Endodermal cell (in vitro differentiated cells): ENCODE results near the gene SNRNP35. TPM values are rescaled to one million over a fixed set of nuclear protein-coding genes. Genes with fewer than 3 reads are reported as not detected.
"Not testable (repeated sequence)": the region's sequence is repeated elsewhere in the genome, so short reads cannot be mapped to it uniquely, and the experiment has no call there.

Experiments used
- DNase-seq: peaks from one replicate; pipeline ENCODE4 v3.0.0-alpha.2; 2017
- H3K27ac ChIP-seq: 2 replicates; pipeline ENCODE4 v1.5.1; 2013; ENCODE audit warnings: mild to moderate bottlenecking, low read depth, low read length, moderate library complexity
- H3K27me3 ChIP-seq: 2 replicates; pipeline ENCODE4 v1.6.1; 2013; ENCODE audit warnings: mild to moderate bottlenecking, low read length, moderate library complexity; ENCODE audit not compliant: insufficient read depth, control insufficient read depth, poor library complexity, severe bottlenecking
- H3K36me3 ChIP-seq: 2 replicates; pipeline ENCODE4 v1.7.0; 2013; ENCODE audit warnings: mild to moderate bottlenecking, low read length, moderate library complexity; ENCODE audit not compliant: control insufficient read depth, insufficient read depth
- H3K4me1 ChIP-seq: one replicate; pipeline ENCODE4 v1.7.0; 2013; ENCODE audit warnings: low read length; ENCODE audit not compliant: control insufficient read depth, insufficient read depth
- H3K4me3 ChIP-seq: 2 replicates; pipeline ENCODE4 v1.5.1; 2013; ENCODE audit warnings: mild to moderate bottlenecking, low read length, moderate library complexity
- H3K9ac ChIP-seq: 2 replicates; pipeline ENCODE4 v1.6.1; 2013; ENCODE audit warnings: mild to moderate bottlenecking, low read length, moderate library complexity; ENCODE audit not compliant: poor library complexity, severe bottlenecking; ENCODE audit errors: extremely low read depth
- H3K9me3 ChIP-seq: 2 replicates; pipeline ENCODE4 v1.6.1; 2013; ENCODE audit warnings: mild to moderate bottlenecking, low read length, moderate library complexity; ENCODE audit not compliant: control insufficient read depth
- H3K27ac Mint-ChIP-seq: 2 replicates; pipeline ENCODE4 v1.8.0; 2020; ENCODE audit warnings: mixed read lengths
- H3K27me3 Mint-ChIP-seq: 2 replicates; pipeline ENCODE4 v1.8.0; 2021; ENCODE audit warnings: mild to moderate bottlenecking, mixed read lengths; ENCODE audit not compliant: insufficient read depth
- H3K36me3 Mint-ChIP-seq: 2 replicates; pipeline ENCODE4 v1.8.0; 2020; ENCODE audit warnings: low read depth, mixed read lengths
- H3K4me1 Mint-ChIP-seq: 2 replicates; pipeline ENCODE4 v1.8.0; 2020; ENCODE audit warnings: mixed read lengths
- H3K4me3 Mint-ChIP-seq: 2 replicates; pipeline ENCODE4 v1.8.0; 2020; ENCODE audit warnings: mild to moderate bottlenecking, moderate library complexity, mixed read lengths
- H3K9me3 Mint-ChIP-seq: 2 replicates; pipeline ENCODE4 v1.8.0; 2020; ENCODE audit warnings: mild to moderate bottlenecking, mixed read lengths
- WGBS, 2 experiments: methylation state at CpG; one replicate each; pipeline versions ENCODE4 v1.1.5 to v1.1.7; 2013; ENCODE audit warnings: missing lambda C conversion rate in 2 of 2, mixed read lengths in 1 of 2; ENCODE audit not compliant: insufficient coverage in 1 of 2, insufficient read length in 1 of 2; 5-methylcytosine and 5-hydroxymethylcytosine counted together
- total RNA-seq, 2 donors: library from RNA; stranded (reverse); fragmentation: NEBNext Ultra II Directional in 1 of 2; extraction: Animal tissue kit (Norgen Biotek cat#: 25700) in 1 of 2; gene quantifications; 2 replicates in 1 of 2; 3 replicates in 1 of 2; pipeline ENCODE4 v1.2.1, GENCODE V29; 2021
- TF ChIP-seq, protein P1 (sequence below): fragments of 200-600 bp; sonication (generic); conservative IDR thresholded peaks from 2 replicates; pipeline ENCODE4 v1.5.0; 2021; ENCODE audit warnings: antibody characterized with exemption, mild to moderate bottlenecking

Gene SNRNP35
- total RNA-seq, 2 donors from 2014 or later: 17.9 to 24.9 TPM

GRCh38 chr12:123491056-123491455 lies 33.1 kb downstream of the SNRNP35 start:
- no peaks in the 10 kb centered on the region for H3K9me3 Mint-ChIP-seq
- H3K36me3 Mint-ChIP-seq: peaks cover 12% of the 10 kb centered on the region

DNA sequence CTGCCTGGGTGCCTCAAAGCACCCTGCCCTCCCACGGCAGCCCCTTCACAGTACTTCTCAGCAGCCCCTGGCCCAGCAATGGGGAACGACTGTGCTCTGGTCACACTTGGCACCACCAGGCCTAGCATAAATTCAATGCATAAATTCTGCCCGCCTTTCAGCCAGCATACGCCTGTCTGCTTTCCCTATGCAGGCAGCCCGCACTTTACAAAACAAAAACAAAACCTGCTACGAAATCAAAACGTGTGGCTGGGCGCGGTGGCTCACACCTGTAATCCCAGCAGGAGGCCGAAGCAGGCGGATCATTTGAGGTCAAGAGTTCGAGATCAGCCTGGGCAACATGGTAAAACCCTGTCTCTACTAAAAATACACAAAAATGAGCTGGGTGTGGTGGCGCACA lies 33.5 kb downstream of the SNRNP35 start:
- H3K36me3 Mint-ChIP-seq: peaks cover 16% of the 10 kb centered on the region
- H3K36me3 ChIP-seq: peaks cover 3% of the 10 kb centered on the region
- WGBS, 2 experiments: 93 to 95% methylated on average over 12 to 13 of the region's 13 CpGs
- no peaks in the 10 kb centered on the region for H3K27me3 Mint-ChIP-seq
- no peak overlapping the region for H3K4me3 Mint-ChIP-seq
- TF ChIP-seq, protein P1, sequence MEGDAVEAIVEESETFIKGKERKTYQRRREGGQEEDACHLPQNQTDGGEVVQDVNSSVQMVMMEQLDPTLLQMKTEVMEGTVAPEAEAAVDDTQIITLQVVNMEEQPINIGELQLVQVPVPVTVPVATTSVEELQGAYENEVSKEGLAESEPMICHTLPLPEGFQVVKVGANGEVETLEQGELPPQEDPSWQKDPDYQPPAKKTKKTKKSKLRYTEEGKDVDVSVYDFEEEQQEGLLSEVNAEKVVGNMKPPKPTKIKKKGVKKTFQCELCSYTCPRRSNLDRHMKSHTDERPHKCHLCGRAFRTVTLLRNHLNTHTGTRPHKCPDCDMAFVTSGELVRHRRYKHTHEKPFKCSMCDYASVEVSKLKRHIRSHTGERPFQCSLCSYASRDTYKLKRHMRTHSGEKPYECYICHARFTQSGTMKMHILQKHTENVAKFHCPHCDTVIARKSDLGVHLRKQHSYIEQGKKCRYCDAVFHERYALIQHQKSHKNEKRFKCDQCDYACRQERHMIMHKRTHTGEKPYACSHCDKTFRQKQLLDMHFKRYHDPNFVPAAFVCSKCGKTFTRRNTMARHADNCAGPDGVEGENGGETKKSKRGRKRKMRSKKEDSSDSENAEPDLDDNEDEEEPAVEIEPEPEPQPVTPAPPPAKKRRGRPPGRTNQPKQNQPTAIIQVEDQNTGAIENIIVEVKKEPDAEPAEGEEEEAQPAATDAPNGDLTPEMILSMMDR: no peak
- H3K27ac Mint-ChIP-seq: no peak overlapping the region
- no peaks in the 10 kb centered on the region for H3K4me1 ChIP-seq
- peaks cover 2% of the 10 kb centered on the region for H3K4me1 Mint-ChIP-seq
- no peak overlapping the region for H3K9ac ChIP-seq
- no peak overlapping the region for H3K4me3 ChIP-seq
- H3K27ac ChIP-seq: no peak overlapping the region
- no peaks in the 10 kb centered on the region for H3K9me3 Mint-ChIP-seq
- no peak for DNase-seq
- no peaks in the 10 kb centered on the region for H3K27me3 ChIP-seq
- H3K9me3 ChIP-seq: no peaks in the 10 kb centered on the region

More at GRCh38 chr12:123491056-123491455, 33.1 kb downstream of the SNRNP35 start:
- 96 to 99% methylated on average over 11 of the region's 11 CpGs for WGBS, 2 experiments
- Histone ChIP-seq H3K9ac (no peak overlapping the region), H3K27me3 (no peaks in the 10 kb centered on the region), H3K27ac (no peak overlapping the region), H3K4me1 (no peaks in the 10 kb centered on the region), H3K9me3 (no peaks in the 10 kb centered on the region), H3K4me3 (no peak overlapping the region), H3K36me3 (no peaks in the 10 kb centered on the region)
- TF ChIP-seq, protein P1: no peak
- H3K27ac Mint-ChIP-seq: no peak overlapping the region
- peaks cover 2% of the 10 kb centered on the region for H3K4me1 Mint-ChIP-seq
- H3K27me3 Mint-ChIP-seq: no peaks in the 10 kb centered on the region
- no peak overlapping the region for H3K4me3 Mint-ChIP-seq
- no peak for DNase-seq

DNA sequence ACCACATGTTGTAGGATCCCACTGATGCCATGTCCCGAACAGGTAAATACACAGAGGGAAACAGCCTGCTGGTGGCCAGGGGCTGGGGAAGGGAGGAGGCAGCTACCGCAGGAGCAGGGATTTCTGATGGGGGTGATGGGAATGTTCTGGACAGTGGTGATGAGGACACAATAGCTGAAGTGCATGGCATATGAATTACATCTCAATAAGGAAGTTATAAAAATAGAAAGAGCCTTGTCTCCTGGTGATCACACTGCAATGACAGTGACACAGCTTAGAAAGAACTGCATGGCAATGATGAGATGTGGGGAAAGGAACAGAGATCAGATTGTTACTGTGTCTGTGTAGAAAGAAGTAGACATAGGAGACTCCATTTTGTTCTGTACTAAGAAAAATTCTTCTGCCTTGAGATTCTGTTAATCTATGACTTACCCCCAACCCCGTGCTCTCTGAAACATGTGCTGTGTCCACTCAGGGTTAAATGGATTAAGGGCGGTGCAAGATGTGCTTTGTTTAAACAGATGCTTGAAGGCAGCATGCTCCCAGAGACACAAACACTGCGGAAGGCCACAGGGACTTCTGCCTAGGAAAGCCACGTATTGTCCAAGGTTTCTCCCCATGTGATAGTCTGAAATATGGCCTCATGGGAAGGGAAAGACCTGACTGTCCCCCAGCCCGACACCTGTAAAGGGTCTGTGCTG lies 34.5 kb downstream of the SNRNP35 start:
- not testable (repeated sequence) for H3K27ac Mint-ChIP-seq

More for the DNA sequence above, 34.5 kb downstream of the SNRNP35 start:
- not testable (repeated sequence) for DNase-seq, H3K4me1 ChIP-seq, H3K27me3 ChIP-seq, H3K9me3 Mint-ChIP-seq, H3K4me3 Mint-ChIP-seq, H3K36me3 ChIP-seq, H3K27ac ChIP-seq, H3K9me3 ChIP-seq, H3K9ac ChIP-seq, H3K4me3 ChIP-seq, H3K4me1 Mint-ChIP-seq, H3K27me3 Mint-ChIP-seq
- H3K36me3 Mint-ChIP-seq: peaks cover 19% of the 10 kb centered on the region
- 87% methylated on average over 3 to 6 of the region's 7 CpGs for WGBS, 2 experiments
